T47D (cell line): Measurements from ENCODE around the gene ZNF521.

Experiments used
- DNase-seq, 2 experiments: peaks; one replicate each; pipeline versions ENCODE4 v3.0.0 to v3.0.0-alpha.2; 2011 to 2012; ENCODE audit warnings: low read depth in 1 of 2, low spot score in 1 of 2
- JUND ChIP-seq: IDR thresholded peaks from 2 replicates; pipeline ENCODE4 v1.6.1; 2012; ENCODE audit warnings: low read depth
- in situ Hi-C: cut with HindIII; loops from 2 replicates; pipeline ENCODE4 v1.10.0; 2016; ENCODE audit warnings: low sequenced_read_pairs, low pct_unique_long_range_greater_than_20kb

Gene ZNF521

DNA sequence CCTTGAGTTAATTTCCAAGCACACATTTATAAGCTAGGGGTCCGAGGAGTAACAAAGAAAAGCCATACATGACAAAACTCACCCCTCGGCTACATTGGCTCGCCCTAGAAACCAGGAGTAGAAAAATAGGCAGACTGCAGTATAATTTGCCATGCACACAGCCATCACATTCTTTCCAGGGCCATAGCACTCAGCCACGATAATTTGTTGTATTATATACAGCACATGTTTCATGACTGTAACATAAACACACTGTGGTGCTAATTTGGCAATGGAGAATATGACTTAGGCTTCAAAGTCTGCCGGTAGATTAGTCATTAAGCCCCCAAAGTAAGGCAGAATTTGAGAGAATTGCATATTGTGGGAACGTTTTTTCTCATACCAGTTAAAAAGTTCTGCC lies 254.9 kb downstream of the ZNF521 start:
- DNase-seq: no peak
- no peak for TF ChIP-seq JUND
- in situ Hi-C loops: no loop called here

DNA sequence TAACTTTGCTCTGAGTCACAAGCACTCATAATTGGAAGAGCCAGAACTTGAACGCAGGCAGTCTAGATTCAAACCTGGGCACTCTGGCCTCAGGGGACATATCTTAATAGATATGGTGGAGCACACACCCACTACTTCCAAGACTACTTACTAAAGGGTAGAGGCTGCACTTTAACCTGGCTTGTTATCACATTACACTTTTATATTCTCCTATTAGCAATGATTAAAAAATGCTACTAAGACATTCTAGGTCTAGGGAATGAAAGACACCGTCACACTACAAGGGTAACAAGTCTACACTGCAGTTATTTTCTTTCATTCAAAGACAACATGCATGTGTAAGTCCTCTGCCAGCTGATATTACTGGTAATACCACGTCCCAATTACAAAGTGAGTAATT lies 258.8 kb downstream of the ZNF521 start:
- no peak for TF ChIP-seq JUND
- DNase-seq: no peak
- in situ Hi-C loops: no loop called here

DNA sequence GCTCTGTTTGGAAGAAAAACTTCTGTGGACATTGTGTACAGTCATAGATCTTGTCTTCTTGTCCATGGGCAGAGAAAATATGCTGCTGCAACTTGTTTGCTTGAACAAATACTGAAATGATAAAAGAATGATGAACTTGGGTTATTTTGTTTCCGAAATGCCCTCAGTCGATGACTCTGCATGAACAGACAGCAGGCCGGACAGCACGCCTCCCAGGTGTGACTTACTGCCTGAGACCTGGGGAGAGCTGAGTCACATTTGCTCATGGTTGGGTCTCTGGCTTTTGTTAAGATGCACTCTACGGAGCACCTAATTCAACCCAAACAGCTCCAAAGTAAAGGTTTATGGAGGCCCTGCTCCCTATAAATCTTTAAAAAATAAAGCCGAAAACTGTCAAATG lies 262.5 kb downstream of the ZNF521 start:
- TF ChIP-seq JUND: no peak
- in situ Hi-C loops: no loop called here

DNA sequence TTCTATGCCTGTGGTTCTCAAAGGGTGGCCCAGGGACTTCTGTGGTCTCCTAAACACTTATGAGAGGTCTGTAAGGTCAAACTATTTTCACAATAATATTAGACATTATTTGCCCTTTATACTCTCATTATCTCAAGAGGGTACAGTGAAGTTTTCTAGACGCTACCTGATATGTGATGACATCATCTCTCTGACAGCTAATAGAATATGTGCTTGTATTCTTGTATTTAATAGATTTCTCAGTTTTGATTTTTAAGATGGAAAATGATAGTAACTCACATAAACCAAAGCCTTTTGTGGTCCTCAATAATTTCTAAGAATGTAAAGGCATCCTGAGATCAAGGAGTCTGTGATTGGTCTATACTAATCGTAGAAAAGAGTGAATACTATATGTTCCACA lies 265.1 kb downstream of the ZNF521 start:
- no peak for DNase-seq
- in situ Hi-C loops: no loop called here
- TF ChIP-seq JUND: no peak

More for the DNA sequence above, 262.5 kb downstream of the ZNF521 start:
- peak in 1 of 2 experiments; percentile 37 for DNase-seq

DNA sequence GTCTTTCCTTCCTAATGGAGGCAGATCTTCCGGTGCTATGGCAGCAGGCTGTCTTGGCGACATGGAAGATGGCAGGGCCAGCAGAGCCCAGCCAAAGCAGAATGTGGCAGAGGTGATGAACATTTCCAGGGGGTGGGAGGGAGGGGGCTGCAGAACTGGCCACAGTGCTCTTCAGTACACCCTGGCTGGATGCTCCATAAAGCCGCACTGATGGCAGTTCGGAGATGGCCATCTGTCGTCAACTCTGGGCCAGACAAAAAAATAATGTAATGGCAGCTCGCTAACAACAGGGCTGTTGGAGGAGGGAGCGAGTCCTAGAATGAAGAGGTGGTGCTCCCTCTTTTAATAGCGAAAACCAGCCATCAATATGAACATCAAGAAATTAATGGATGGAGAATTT lies 271.0 kb downstream of the ZNF521 start:
- DNase-seq: no peak
- in situ Hi-C loops: no loop called here
- TF ChIP-seq JUND: no peak

GRCh38 chr18:25080211-25080610 lies 271.8 kb downstream of the ZNF521 start:
- DNase-seq: no peak
- TF ChIP-seq JUND: no peak
- in situ Hi-C loops: no loop called here

DNA sequence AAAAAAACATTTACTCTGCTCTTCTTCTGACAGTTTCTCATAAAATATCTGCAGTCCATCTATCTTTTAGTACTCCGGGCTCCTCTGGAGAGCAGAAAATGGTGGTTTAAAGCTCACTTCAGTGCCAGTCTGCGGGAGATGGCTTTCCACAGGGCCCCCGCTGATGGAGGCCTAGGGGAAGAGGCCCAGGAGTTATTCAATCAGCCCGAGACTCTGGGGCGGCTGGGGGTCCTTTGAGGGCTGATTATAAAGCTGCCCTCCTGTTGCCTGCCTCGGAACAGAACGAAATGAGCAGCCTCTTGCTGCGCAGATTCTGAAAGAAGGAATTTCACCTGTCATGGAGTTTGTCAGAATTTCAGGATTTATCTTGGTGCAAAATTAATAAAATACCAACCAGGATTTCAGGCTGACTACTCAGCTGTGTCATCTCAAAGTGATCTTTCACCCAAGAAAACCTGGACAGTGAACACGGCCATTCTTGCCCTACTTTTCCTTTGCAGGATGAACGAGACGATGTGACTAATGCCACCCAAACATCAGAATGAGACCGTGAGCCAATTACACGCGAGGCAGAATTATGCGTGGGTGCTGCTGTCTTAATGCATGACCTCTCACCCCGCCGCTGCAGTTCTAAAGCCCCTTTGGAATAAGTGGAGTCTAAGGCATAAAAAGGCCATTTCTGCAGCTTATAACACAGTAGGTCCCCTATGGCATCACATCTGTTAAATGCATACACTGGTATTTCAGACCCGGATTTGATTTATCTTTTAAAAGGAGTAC lies 273.8 kb downstream of the ZNF521 start:
- no peak for TF ChIP-seq JUND
- in situ Hi-C loops: no loop called here
- no peak for DNase-seq

DNA sequence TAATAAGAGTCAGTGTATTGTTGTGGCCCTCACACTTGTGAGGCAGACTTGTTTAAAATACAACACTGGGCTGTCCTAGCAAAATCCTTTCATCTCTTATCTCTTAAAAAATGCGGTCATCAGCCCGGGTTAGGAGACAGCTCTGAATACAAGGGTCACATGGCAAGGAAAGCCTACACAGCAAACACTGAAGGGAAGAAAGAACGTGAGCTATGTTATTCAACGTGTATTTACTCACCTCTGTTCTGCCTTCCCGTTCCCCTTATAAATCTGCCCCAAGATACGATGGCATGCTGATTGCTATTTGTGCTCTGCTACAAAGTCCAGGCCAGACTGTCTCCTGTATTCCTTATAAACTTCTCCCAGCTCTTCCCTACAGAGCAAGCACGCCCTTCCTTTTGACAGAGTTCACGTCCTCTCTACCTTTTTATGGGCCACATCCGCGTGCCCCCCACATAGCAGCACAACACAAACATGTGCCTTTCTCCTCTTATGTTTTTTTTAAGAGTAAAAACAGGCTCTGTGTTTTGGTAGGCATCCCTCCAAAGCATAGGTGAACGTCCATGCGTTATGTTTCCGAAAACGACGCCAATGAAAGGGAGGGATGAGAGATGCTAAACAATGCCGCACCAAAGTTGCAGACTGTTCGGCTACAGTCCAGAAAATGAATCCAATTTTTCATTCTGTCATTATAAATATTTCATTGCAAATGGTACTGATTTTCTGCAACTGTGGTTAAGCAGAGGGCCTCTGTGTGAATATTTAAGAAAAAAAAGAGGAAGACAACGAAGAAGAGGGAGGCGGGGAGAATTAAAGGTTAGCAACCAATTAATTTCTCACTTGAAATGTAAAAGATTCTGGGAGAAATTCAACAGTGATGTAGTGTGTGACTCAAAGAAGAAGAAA lies 274.7 kb downstream of the ZNF521 start:
- TF ChIP-seq JUND: no peak
- DNase-seq: no peak
- in situ Hi-C loops: no loop called here

- no peak for TF ChIP-seq JUND
- no peak for DNase-seq
- in situ Hi-C loops: no loop called here
Observed at GRCh38 chr18:25075783-25076182, 276.2 kb downstream of the ZNF521 start.

- TF ChIP-seq JUND: no peak
- in situ Hi-C loops: no loop called here
- no peak for DNase-seq
Observed at GRCh38 chr18:25075331-25075730, 276.6 kb downstream of the ZNF521 start.

DNA sequence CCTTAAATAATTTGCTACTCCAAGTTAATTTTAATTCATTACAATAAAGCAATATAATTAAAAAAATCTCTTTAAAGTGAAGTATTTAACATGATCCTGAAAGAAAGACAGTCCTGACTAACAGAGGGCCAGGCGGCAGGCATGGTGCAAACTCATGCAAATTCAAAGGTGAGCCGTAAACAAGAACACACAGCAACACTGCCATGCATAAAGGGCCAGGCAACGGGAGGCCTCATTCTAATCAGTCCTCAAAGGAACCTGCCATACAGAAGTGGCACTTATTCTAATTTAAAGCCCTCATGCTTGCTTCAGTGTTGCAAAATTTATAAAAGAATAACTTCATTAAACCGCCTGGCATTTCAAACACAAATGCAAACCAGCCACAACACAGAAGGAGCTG lies 277.0 kb downstream of the ZNF521 start:
- in situ Hi-C loops: no loop called here
- no peak for TF ChIP-seq JUND

DNA sequence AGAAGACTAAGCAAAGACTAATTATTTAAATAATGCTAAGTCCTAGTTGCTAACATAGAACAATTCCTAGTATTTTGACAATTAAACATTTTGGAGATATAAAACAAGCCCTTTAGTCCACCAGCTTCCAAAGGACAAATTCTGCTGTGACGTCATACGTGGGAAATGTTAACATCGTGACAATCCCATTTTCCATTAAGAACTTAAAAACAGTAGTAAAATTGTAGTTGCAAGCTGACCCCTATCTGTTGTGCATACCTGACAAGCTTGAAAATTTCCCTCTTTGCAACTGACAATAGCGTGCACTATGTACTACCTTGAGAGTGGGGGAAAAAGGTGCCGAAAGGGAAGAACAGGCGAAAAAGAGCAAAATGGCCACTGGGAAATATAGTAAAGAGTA lies 279.8 kb downstream of the ZNF521 start:
- in situ Hi-C loops: no loop called here
- no peak for DNase-seq
- no peak for TF ChIP-seq JUND

More for the DNA sequence above, 277.0 kb downstream of the ZNF521 start:
- DNase-seq: no peak
